Osteoblast (primary cell): ENCODE results near the gene RWDD1. TPM values are rescaled to one million over a fixed set of nuclear protein-coding genes. Genes with fewer than 3 reads are reported as not detected.

ENCODE experiments used
- DNase-seq: peaks from one replicate; pipeline ENCODE4 v3.0.0; 2011; ENCODE audit warnings: low spot score, mixed read lengths; ENCODE audit not compliant: insufficient read length; ENCODE audit errors: missing footprints
- H2AFZ ChIP-seq: 2 replicates; pipeline ENCODE4 v1.6.0; 2011; ENCODE audit warnings: mild to moderate bottlenecking, low read length
- H3K27ac ChIP-seq: 2 replicates; pipeline ENCODE4 v1.5.1; 2011; ENCODE audit warnings: mild to moderate bottlenecking, low read depth, low read length, moderate library complexity
- H3K27me3 ChIP-seq: 2 replicates; pipeline ENCODE4 v1.6.0; 2012; ENCODE audit warnings: mild to moderate bottlenecking, control low read depth, inconsistent platforms, low read length, moderate library complexity; ENCODE audit not compliant: insufficient read depth
- H3K36me3 ChIP-seq: 2 replicates; pipeline ENCODE4 v1.5.1; 2011; ENCODE audit warnings: mild to moderate bottlenecking, low read length, control low read depth, moderate library complexity; ENCODE audit not compliant: insufficient read depth
- H3K4me1 ChIP-seq: 2 replicates; pipeline ENCODE4 v1.5.1; 2011; ENCODE audit warnings: mild to moderate bottlenecking, low read length, control low read depth, moderate library complexity; ENCODE audit not compliant: insufficient read depth
- H3K4me2 ChIP-seq: 2 replicates; pipeline ENCODE4 v1.6.0; 2011; ENCODE audit warnings: mild to moderate bottlenecking, low read length; ENCODE audit not compliant: insufficient read depth
- H3K4me3 ChIP-seq: fragments of 200-600 bp; sonication (generic); 3 replicates; pipeline ENCODE4 v1.5.1; 2012; ENCODE audit warnings: mild to moderate bottlenecking, low read length, inconsistent platforms; ENCODE audit not compliant: insufficient read depth
- H3K79me2 ChIP-seq: 2 replicates; pipeline ENCODE4 v1.6.0; 2012; ENCODE audit warnings: mild to moderate bottlenecking, low read length, control low read depth, inconsistent platforms; ENCODE audit not compliant: insufficient read depth
- H3K9me3 ChIP-seq: 2 replicates; pipeline ENCODE4 v1.5.1; 2011; ENCODE audit warnings: low read depth, low read length, control low read depth
- H4K20me1 ChIP-seq: 2 replicates; pipeline ENCODE4 v1.6.0; 2012; ENCODE audit warnings: mild to moderate bottlenecking, low read length, control low read depth; ENCODE audit not compliant: insufficient read depth
- total RNA-seq: library from RNA; depleted of rRNA; stranded (reverse); fragments of >200 nt; gene quantifications from 2 replicates; pipeline ENCODE4 v1.2.3, GENCODE V29; 2012
- TF ChIP-seq, protein P1 (sequence below): IDR thresholded peaks from 2 replicates; pipeline ENCODE4 v1.5.1; 2011; ENCODE audit warnings: mild to moderate bottlenecking, low read depth, low read length, moderate library complexity; ENCODE audit errors: extremely low read depth

The RWDD1 gene
- total RNA-seq, 1 donor = 39.1 TPM

GRCh38 chr6:116577486-116577885 lies 6.2 kb downstream of the RWDD1 start:
- DNase-seq = no peak
- Histone ChIP-seq H3K36me3 (peaks cover 29% of the 10 kb centered on the region), H3K4me1 (peaks cover 12% of the 10 kb centered on the region), H3K9me3 (no peaks in the 10 kb centered on the region), H3K27ac (no peak overlapping the region), H4K20me1 (peaks cover 5% of the 10 kb centered on the region), H3K79me2 (peaks cover 83% of the 10 kb centered on the region), H3K4me2 (no peak overlapping the region), H3K4me3 (no peak overlapping the region), H3K27me3 (no peaks in the 10 kb centered on the region), H2AFZ (no peak overlapping the region)
- TF ChIP-seq, protein P1, sequence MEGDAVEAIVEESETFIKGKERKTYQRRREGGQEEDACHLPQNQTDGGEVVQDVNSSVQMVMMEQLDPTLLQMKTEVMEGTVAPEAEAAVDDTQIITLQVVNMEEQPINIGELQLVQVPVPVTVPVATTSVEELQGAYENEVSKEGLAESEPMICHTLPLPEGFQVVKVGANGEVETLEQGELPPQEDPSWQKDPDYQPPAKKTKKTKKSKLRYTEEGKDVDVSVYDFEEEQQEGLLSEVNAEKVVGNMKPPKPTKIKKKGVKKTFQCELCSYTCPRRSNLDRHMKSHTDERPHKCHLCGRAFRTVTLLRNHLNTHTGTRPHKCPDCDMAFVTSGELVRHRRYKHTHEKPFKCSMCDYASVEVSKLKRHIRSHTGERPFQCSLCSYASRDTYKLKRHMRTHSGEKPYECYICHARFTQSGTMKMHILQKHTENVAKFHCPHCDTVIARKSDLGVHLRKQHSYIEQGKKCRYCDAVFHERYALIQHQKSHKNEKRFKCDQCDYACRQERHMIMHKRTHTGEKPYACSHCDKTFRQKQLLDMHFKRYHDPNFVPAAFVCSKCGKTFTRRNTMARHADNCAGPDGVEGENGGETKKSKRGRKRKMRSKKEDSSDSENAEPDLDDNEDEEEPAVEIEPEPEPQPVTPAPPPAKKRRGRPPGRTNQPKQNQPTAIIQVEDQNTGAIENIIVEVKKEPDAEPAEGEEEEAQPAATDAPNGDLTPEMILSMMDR = no peak

- H4K20me1 ChIP-seq = peaks cover 5% of the 10 kb centered on the region
- H3K9me3 ChIP-seq = no peaks in the 10 kb centered on the region
- H3K79me2 ChIP-seq = peaks cover 77% of the 10 kb centered on the region
- H3K27me3 ChIP-seq = no peaks in the 10 kb centered on the region
- H3K4me3 ChIP-seq = no peak overlapping the region
- no peak overlapping the region for H3K27ac ChIP-seq
- DNase-seq = no peak
- H3K4me1 ChIP-seq = peaks cover 5% of the 10 kb centered on the region
- H2AFZ ChIP-seq = no peak overlapping the region
- H3K36me3 ChIP-seq = peaks cover 35% of the 10 kb centered on the region
- TF ChIP-seq, protein P1 = no peak
- H3K4me2 ChIP-seq = no peak overlapping the region
These were observed 7.0 kb downstream of the RWDD1 start for GRCh38 chr6:116578335-116578734.

DNA sequence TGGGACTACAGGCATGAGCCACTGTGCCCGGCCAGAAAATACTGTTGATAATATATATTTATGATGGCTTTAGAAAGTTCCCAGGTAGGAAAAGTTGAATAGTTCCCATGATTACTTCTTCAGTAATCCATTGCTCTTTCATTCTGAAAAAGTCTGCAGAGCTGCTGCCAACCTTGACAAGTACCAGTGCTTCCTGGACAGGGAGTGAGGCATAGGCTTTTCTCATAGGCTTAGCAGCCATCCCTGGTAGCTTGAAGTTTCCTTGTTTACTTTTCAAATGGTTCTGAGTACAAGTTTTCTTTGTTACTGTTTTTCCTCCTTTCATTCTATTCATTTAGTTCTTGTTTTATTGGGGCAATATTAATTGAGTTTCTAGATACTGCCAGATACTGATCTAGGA lies 7.8 kb downstream of the RWDD1 start:
- peaks cover 38% of the 10 kb centered on the region for H3K36me3 ChIP-seq
- H3K27ac ChIP-seq = peak overlapping the region; percentile 65
- H2AFZ ChIP-seq = no peak overlapping the region
- H3K4me1 ChIP-seq = peaks cover 5% of the 10 kb centered on the region
- peaks cover 69% of the 10 kb centered on the region for H3K79me2 ChIP-seq
- peaks cover 5% of the 10 kb centered on the region for H4K20me1 ChIP-seq
- no peak for DNase-seq
- no peak overlapping the region for H3K4me3 ChIP-seq
- TF ChIP-seq, protein P1 = no peak
- no peaks in the 10 kb centered on the region for H3K27me3 ChIP-seq
- H3K4me2 ChIP-seq = no peak overlapping the region
- no peaks in the 10 kb centered on the region for H3K9me3 ChIP-seq

GRCh38 chr6:116580198-116580597 lies 8.9 kb downstream of the RWDD1 start:
- H3K4me1 ChIP-seq = peaks cover 5% of the 10 kb centered on the region
- no peak overlapping the region for H3K4me3 ChIP-seq
- H3K27ac ChIP-seq = peak overlapping the region; percentile 65
- peaks cover 44% of the 10 kb centered on the region for H3K36me3 ChIP-seq
- no peak for DNase-seq
- no peaks in the 10 kb centered on the region for H3K9me3 ChIP-seq
- no peaks in the 10 kb centered on the region for H3K27me3 ChIP-seq
- no peak overlapping the region for H3K4me2 ChIP-seq
- peaks cover 4% of the 10 kb centered on the region for H4K20me1 ChIP-seq
- TF ChIP-seq, protein P1 = no peak
- peaks cover 59% of the 10 kb centered on the region for H3K79me2 ChIP-seq
- H2AFZ ChIP-seq = no peak overlapping the region
